HepG2 (cell line): ENCODE data around the gene TPI1.

Experiments used
- KDM1A ChIP-seq: IDR thresholded peaks from 2 replicates; pipeline ENCODE4 v1.6.1; 2016; ENCODE audit warnings: missing compliant biosample characterization
- PHB2 ChIP-seq: fragments of 450-650 bp; IDR thresholded peaks from 2 replicates; pipeline ENCODE4 v1.6.1; 2018; ENCODE audit not compliant: partially characterized antibody
- XRCC5 ChIP-seq: fragments of 200-400 bp; formaldehyde crosslinking; optimal IDR thresholded peaks from 2 replicates; pipeline ENCODE3; 2017; ENCODE audit warnings: mild to moderate bottlenecking, low read length
- ZNF121 ChIP-seq: sonication (generic); formaldehyde crosslinking; IDR thresholded peaks from 2 replicates; pipeline ENCODE4 v1.5.0; 2020; ENCODE audit warnings: mild to moderate bottlenecking, missing genetic modification reagents
- ZNF331 ChIP-seq: sonication (generic); formaldehyde crosslinking; IDR thresholded peaks from 2 replicates; pipeline ENCODE4 v1.4.0; 2020; ENCODE audit warnings: missing genetic modification reagents
- ZNF362 ChIP-seq: sonication (generic); formaldehyde crosslinking; IDR thresholded peaks from 2 replicates; pipeline ENCODE4 v1.4.0; 2020; ENCODE audit warnings: missing genetic modification reagents, mild to moderate bottlenecking, borderline replicate concordance
- ZNF501 ChIP-seq: sonication (generic); formaldehyde crosslinking; IDR thresholded peaks from 2 replicates; pipeline ENCODE4 v1.5.1; 2020; ENCODE audit warnings: mild to moderate bottlenecking, moderate library complexity, missing genetic modification reagents
- ZNF558 ChIP-seq: sonication (generic); formaldehyde crosslinking; IDR thresholded peaks from 2 replicates; pipeline ENCODE4 v1.9.0; 2022; ENCODE audit warnings: mild to moderate bottlenecking, missing genetic modification reagents, borderline replicate concordance

DNA sequence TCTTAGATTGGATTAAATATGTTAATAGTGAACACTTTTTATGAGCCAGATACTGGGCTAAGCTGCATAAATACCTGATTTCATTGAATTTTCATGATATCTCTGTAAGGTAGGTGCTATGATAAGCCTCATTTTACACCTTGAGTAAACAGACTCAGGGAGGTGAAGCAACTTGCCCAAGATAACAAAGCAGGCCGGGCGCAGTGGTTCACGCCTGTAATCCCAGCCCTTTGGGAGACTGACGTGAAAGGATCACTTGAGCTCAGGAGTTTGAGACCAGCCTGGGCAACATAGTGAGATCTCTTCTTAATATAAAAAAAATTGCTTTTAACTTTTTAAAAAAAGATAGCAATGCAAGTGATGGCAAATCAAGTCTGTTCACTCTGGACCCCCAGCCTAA is 25.3 kb upstream of the TPI1 start:
- TF ChIP-seq ZNF331 (no peak), ZNF558 (CRISPR knock-in tag) (no peak), ZNF362 (CRISPR knock-in tag) (no peak), XRCC5 (no peak), KDM1A (no peak), ZNF121 (CRISPR knock-in tag) (no peak), ZNF501 (CRISPR knock-in tag) (no peak), PHB2 (no peak)
